GM11168 (cell line): ENCODE measurements around the gene TMEM86B.

ENCODE experiments used
- in situ Hi-C: fragments of 300-500 bp; cut with MboI; formaldehyde crosslinking; loops from one replicate; pipeline ENCODE4 v1.12.0; 2022; ENCODE audit warnings: low sequenced_read_pairs; ENCODE audit not compliant: unreplicated experiment

The TMEM86B gene

GRCh38 chr19:55257461-55258420 is 29.2 kb upstream of the TMEM86B start:
- in situ Hi-C loops: no loop called here

DNA sequence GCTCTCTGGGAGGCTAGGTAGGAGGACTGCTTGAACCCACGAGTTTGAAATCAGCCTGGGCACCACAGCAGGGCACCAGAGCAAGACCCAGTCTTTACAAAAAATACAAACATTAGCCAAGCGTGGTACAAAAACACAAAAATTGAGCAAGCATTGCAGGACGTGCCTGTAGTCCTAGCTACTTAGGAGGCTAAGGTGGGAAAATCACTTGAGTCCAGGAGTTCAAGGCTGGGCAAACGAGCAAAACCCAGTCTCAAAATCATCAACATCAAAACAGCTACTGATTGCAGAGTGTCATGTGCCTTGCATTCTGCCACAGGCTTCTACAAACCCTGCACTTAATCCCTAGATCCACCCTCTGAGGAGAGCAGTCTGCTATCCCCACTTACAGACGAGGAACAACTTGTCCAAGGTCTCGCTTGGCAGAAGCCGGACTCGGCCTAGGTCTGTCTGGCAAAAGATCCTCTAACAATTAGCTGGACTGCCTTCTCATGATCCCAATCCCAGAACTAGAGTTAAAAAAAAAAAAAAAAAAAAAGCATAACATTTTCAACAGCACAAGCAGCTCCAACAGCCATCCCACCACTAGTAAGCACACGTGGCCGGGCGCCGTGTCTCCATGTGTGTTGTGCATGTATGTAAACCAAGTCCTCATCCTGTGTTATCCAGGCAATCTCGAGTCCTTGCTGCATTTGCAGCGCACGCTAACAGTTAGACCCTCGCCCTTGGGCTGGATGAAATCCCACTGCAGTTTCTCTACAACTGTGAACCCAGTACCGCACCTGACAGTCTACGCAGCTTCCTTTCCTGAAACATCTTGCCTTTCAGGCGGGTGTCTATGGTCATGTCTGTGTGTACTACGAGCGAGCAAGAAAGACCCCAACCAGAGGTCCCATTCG is 28.2 kb upstream of the TMEM86B start:
- in situ Hi-C loops: no loop called here

GRCh38 chr19:55255618-55256423 is 27.3 kb upstream of the TMEM86B start:
- in situ Hi-C loops: no loop called here

- in situ Hi-C loops: no loop called here
These were observed 26.0 kb upstream of the TMEM86B start for GRCh38 chr19:55254625-55254977.

DNA sequence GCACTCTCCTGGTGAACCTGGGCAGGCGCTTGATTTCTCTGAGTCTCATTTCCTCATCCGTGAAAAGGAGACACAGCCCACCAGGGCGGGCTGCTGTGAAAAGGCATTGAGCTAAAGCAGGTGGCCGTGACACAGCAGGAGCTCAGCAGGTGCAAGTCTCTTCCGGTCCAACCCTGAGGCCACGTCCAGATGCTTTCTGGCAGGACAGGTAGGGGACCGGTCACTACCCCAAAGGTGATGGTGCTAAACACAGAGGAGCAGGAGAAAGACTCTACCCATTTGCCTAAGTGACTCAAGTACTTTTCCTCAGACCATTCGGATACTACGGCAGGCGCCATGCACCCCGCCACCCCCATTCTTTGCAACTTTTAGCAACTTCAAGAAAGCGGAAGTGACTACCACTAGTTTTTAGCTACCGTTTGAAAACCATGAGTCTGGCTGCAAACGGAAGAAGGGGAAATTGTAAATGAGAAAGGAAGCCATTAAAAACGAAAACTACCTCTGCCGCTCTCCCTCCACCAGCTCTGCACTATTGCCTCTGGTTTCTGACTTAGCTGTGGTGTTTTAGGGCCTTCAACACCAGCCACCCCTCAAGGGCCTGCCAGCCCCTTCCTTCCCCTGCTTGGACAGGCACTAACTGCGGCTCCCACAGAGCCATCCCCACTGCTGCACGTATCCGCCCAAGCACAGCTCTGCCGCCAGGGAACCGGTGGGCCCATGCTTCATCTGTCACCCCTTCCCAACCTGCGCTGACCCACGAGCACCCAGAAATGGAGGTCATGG is 25.5 kb upstream of the TMEM86B start:
- in situ Hi-C loops: no loop called here

DNA sequence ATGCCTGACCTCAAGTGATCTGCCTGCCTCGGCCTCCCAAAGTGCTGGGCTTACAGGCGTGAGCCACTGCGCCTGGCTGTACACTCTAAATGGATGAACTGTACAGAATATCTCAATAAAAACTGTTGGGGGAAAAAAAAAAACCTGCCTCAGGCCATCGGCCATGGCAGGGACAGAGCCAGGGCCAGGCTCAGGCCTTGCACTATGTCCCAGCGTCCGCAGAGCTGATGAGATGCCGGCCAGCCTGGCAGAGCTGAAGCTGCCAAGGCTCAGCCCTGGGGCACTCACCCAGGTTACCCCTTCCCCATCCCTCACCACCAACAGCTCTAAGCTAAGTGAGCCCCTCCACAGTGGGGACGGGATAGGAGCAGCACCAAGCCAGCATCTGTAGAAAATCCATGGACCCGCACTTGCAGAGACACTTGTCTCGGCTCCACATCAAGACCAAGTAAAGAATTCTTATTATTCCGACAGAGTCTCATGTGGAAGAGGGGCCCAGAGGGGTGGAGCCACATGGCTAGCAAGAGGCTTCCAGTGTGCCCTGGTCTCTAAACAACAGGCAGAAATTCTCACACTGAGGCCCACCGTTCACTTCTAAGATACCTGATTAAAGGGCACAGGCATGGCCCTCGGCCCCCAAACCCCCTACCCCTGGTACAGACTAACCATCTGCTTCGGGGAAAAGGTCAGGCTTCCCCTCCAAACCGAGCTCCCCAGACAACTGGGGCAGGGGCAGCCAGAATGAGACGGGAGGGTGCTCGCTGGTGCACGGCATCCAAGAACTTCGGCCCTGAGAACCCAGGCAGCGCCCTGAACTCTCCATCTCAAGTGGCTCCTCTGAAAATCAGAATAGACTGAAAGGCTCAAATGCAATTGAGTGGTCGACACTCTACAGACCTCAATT is 24.4 kb upstream of the TMEM86B start:
- in situ Hi-C loops: no loop called here

DNA sequence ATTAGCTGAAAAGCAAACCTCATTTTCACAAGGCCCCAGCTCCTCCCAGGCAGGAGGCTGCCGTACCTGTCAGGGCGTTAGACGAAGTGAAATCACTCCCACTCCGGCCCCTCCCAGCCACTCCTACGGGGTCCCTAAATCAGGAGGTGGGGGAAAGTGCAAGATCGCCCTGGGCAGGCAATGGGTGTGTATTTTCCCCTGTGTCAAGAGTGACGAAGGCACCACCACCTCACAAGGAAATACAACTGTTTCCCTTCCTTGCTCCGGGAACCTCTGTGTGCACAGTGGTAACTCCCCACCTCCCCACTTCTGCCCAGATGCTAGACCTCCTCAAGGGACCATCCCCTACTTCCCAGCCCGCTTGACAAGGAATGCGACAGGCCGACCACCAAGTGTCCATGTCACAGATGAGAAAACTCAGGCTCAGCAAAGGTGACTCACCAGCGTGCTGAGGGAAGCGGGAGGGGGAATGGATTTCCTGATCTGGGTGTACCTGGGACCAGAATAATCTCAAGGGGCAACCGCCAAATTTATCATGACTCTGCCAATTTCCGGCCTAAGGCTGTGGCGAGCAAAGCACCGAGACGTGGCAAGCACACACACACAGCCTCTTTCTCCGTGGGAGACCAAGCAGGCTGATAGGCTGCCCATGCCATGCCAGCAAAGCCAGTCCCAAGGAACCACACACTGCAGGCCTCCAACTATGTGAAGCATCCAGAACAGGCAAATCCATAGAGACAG is 22.9 kb upstream of the TMEM86B start:
- in situ Hi-C loops: no loop called here

DNA sequence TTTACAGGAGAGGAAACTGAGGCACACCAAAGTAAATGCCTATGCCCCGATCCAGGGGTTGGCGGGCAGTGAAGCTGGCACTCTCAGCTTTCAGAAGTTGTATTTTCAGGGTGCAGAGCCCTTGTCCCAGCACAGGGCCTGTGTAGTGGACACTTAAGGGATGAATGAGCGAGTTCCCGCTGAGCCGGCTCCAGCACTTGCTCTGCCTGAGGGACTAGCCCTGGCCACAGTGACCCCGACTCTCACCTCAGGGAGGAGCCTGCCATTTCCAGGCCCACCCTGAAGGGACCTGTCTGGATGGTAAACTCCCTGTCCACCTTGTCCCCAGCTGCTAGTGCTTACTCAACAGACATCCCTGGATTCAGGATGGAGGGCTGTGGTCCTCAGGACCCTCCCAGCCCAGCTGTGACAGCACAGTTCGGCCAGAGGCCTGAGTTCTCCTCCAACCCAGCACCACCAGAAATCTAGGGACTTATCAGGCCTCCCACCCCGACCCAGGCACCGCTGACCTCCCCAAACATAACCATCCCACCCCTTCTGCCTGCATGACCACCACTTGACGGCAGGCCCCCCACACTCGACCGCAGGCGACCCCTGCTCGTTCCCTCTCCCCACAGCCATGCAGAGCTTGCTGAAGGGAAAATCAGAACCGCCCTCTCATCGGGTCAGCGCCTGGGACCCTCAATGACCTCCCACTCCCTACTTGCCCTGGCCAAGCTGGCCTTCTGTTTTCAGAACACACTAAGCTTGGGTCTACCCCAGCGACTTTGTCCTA is 21.9 kb upstream of the TMEM86B start:
- in situ Hi-C loops: no loop called here

- in situ Hi-C loops: no loop called here
These were observed 21.3 kb upstream of the TMEM86B start for GRCh38 chr19:55249841-55250240.

DNA sequence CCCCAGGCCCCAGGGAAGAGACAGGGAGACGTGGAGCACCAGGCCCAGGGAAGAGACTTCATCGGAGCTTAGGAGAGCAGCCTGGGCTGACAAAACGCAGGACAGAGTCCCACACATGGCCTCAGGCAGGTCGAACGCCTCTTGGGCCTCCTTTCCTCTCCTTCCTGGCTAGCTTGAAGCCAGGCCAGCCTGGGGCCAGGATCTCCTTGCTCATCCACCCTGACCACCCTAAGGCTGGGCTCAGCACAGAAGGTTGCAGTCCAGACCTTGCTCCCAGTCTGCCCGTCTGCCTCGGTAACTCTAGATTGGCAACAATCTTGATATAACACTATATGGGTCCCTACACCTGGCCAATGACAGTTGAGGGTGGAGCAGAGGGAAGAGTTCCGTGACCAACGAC is 20.1 kb upstream of the TMEM86B start:
- in situ Hi-C loops: no loop called here

- in situ Hi-C loops: no loop called here
These were observed 19.7 kb upstream of the TMEM86B start for GRCh38 chr19:55248166-55248675.

DNA sequence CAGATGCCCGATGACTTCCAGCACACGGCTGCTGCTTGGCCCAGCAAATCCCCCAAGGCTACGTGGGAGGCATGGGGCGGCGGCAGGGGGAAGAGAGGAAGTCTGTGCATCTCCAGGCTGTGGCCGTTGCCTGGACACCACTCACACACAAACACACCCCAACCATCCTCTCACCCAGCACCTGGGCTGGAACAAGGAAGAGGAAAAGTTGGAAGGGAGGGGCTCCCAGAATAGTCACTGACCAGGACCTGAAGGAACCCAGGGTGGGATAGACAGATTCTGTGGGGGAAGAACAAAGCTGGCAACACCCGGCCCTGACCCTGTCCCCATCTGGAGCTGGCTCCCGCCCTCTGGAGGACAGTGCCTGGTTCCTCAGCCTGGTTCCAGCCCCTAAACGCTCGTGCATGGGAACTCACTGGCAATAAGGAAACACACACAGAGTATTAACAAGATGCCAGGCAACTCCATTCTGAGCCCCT is 19.1 kb upstream of the TMEM86B start:
- in situ Hi-C loops: no loop called here

DNA sequence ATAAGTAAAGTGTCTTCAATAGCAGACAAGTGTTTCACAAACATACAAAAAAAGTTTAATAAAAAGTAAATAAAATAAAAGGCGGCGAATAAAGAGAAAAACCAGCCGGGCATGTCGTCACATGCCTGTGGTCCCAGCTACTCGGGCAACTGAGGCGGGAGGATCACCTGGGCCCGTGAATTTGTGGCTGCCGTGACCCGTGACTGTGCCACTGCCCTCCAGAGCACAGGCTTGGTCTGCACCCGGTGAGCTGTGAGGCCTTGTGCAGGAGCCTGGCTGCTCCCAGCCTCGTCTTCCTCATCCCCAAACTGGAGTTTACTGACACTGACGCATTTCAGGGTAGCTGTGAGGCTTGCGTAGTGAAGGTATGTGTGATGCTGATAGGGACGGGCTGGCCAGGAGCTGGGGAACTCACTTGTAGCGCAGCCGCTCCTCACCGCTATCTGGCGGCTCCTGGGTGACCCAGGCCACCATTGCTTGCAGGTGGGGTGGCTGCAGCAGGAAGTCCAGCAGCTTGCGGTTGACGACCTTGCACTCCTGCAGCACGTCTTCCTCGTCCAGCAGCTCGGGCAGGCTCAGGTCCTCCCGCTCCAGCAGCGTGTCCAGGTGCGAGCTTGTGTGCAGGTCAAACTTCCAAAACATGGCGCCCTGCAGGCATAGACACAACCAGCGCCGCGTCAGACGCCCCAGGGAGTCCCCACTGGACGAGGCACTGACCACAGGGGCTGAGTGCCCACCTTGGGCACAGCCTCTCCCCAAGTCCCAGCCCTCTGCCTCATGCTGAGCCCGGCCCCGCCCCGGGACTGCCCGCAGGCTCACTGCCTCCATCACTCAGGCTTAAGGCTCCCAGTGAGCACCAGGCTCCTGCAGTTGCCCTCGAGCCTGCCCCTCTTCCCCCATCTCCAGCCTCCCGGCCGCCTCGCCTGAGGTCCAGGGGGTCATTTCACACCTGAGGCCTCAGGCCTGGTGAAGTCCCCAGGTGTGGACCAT is 18.2 kb upstream of the TMEM86B start:
- in situ Hi-C loops: no loop called here

DNA sequence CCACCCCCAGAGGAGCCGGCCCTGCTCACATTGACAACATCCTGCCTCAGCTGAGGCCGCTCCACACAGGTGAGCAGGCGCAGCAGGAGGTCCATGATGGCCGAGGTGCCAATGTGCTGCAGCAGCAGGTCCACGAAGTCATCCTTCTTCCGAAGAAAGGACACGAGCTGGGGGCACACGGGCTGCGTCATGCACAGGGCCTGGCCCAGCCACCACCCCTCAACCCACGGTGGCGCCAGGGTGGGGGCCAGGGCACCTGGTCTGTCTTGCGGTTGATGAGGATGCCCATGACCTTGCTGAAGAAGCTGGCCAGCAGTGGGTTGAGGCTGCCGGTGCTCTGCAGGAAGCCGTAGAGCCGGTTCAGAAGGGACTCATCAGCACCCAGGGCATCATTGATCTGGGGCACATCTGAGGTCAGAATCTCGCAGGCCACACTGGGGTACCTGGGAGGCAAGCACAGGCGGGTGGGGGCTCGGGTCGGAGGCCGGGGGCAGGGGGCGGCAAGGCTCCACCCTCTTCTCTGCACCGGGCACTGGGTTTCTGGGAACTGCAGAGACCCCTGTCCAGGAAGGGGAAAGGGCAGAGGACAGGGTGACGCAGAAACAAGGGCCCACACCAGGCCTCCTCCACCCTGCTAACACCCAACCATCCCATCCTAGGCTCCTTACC is 16.8 kb upstream of the TMEM86B start:
- in situ Hi-C loops: no loop called here

DNA sequence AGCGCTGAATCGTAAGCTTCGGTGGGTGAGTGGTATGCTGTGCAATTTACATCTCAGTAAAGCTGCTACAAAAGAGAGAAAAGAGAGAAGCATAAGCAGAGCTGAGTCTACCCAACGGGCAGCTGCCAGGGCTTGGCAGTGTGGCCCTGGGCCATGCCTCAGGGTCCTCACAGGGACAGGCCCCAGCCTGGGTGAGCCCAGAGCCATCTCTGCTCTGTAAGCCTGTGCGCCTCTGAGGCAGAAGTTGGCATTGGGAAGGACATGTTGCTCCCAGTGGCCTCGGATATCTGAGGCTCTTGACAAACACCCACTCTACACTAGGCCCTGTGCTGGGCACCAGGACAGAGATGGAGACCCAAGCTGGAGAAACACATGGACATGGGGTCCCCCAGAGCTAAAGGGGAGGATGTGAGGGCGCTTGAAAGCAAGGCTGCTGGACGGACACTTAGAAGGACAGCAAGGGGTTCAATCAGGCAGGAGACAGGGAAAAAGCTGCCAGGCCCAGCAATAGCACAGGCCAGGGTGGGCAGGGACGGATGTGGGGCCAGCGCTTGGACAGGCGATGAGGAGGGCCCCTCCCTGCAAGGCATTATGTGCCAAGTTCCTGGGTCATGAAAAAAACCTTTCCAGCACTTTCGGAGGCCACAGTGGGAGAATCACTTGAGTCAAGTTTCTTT is 15.6 kb upstream of the TMEM86B start:
- in situ Hi-C loops: no loop called here
